Measurements from ENCODE around the gene MTX3.

GRCh38 chr5:79984363-79984762 is 6.7 kb downstream of the MTX3 start:
- TF ChIP-seq CTCF (IDR thresholded peaks at IDR 0.05; ENCODE audit: low read depth, low read length, missing input control) (no peak), SP1 (IDR thresholded peaks at IDR 0.05) (no peak), YY1 (IDR thresholded peaks at IDR 0.05) (no peak)
